HFF-Myc (cell line): ENCODE results near the gene GLDC.

ENCODE experiments used
- DNase-seq: peaks from one replicate; pipeline ENCODE4 v3.0.0-alpha.2; 2011; ENCODE audit warnings: low read depth; ENCODE audit errors: extremely low read depth
- H3K4me3 ChIP-seq: replicated peaks from 2 replicates; pipeline ENCODE4 v1.5.1; 2011; ENCODE audit warnings: low read depth, mild to moderate bottlenecking, control low read depth, low read length
- CTCF ChIP-seq: IDR thresholded peaks from 2 replicates; pipeline ENCODE4 v1.5.1; 2012; ENCODE audit warnings: mild to moderate bottlenecking, low read depth, low read length, control low read depth; ENCODE audit errors: missing control alignments

The GLDC gene

DNA sequence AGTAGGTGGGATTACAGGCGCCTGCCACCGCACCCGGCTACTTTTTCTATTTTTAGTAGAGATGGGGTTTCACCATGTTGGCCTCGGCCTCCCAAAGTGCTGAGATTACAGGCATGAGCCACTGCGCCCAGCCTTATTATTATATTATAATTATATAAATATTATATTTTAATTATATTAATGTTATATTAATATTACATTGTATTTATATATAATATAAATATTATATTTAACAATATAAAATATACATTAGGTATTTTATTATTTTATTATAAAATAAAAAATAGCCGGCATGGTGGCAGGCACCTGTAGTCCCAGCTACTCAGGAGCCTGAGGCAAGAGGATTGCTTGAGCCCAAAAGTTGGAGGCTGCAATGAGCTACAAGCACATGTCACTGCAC lies 21.6 kb upstream of the GLDC start:
- no peak for DNase-seq
- H3K4me3 ChIP-seq: no peak overlapping the region
- no peak for TF ChIP-seq CTCF

DNA sequence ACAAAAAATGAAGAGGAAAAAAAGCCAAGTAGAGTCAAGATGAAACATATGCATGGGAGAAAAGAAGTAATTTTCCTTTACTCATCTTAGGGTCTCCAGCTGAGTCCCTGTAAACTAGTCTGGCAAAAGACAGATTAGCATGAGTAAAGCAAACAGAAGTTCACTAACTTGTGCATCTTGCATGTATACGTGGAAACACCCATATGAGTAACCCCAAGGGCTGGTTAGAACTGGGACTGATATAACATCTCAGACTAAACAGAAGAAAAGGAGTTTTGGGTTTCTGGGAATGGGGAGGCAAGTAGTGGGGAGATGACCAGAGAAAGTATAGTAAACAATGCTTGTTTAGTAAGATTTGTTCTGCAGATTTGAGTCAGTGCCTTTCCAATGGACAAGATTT lies 20.1 kb upstream of the GLDC start:
- no peak for DNase-seq
- H3K4me3 ChIP-seq: no peak overlapping the region
- no peak for TF ChIP-seq CTCF

- DNase-seq: no peak
- no peak overlapping the region for H3K4me3 ChIP-seq
- no peak for TF ChIP-seq CTCF
These were observed 18.7 kb upstream of the GLDC start for GRCh38 chr9:6664204-6664680.

DNA sequence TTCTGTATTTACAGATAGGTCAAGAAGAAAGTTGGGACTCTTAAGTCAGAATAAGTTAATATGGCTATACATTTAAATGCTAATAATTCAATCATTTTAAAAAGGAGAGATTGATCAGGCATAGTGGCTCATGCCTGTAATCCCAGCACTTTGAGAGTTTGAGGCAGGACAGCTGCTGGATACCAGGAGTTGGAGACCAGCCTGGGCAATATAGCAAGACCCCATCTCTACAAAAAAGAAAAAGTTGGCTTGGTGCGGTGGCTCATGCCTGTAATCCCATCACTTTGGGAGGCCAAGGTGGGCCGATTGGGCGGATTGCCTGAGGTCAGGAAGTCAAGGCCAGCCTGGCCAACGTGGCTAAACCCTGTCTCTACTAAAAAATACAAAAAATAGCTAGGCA lies 15.0 kb upstream of the GLDC start:
- TF ChIP-seq CTCF: no peak
- no peak overlapping the region for H3K4me3 ChIP-seq
- no peak for DNase-seq

DNA sequence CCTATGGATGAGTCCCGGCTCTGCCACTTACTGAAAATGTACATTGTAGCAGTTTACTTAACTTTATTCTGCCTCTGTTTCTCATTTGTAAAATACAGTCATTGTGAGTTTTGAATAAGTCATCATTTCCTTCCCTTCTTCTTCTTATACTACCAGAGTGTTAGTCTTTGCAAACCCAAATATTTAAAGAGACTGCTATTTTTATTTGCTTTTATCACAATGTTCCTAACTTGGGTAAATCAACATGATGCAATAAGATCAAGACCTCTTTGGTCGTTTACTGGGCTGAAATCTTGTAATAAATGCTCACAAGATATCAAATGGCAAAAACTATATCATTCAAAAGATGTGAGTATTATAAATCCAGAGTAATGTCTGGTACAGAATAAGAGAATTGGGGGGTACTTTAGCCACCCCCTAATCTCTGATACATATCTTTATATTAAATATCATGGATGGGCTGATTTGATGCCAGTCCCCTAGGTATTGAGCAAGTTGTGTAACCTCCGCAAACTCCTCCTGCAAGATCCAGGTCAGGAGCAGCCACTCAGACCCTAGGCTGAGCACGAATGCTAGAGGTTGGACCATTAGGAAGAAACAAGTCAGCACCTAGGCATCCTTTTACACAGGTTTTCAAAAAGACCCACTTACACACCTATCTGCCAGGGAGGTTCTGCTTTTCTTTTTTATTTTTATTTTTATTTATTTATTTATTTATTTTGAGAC lies 13.3 kb upstream of the GLDC start:
- no peak for TF ChIP-seq CTCF
- no peak overlapping the region for H3K4me3 ChIP-seq
- no peak for DNase-seq

GRCh38 chr9:6656614-6657300 lies 11.2 kb upstream of the GLDC start:
- no peak for DNase-seq
- no peak overlapping the region for H3K4me3 ChIP-seq
- TF ChIP-seq CTCF: no peak
